ENCODE measurements around the gene TMEM191C.
"Not testable (repeated sequence)": the region's sequence is repeated elsewhere in the genome, so short reads cannot be mapped to it uniquely, and the experiment has no call there.

DNA sequence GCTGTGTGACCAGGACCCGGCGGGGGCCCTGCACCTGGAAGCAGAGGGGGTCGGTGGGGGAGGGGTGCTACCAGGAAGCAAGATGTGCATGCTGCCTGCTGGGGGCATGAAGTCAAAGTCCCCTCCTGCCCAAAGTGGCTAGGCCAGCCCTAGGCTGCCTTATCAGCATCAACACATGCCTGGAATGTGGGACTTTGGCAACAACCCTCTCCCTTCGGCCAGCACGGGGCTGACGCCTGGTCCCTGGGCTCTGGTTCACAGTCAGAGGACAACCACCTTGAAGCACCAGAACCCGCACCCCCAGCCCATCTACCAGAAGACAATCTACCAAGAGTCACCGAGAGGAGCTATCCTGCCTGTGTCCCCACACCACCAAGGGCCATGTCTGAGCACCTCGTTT, 43.2 kb downstream of the TMEM191C start:
- not testable (repeated sequence) for TF ChIP-seq CTCF, POLR2A (IDR thresholded peaks at IDR 0.05)
